Large intestine (tissue), 3 donors: ENCODE measurements around the gene SPATA45. TPM values are rescaled to one million over a fixed set of nuclear protein-coding genes. Genes with fewer than 3 reads are reported as not detected.
"Not testable (repeated sequence)": the region's sequence is repeated elsewhere in the genome, so short reads cannot be mapped to it uniquely, and the experiment has no call there.

Source experiments
- DNase-seq, 2 donors: peaks; one replicate each; pipeline versions ENCODE4 v3.0.0 to v3.0.0-alpha.2; 2013
- H3K27ac ChIP-seq: one replicate; pipeline ENCODE4 v1.5.1; 2013; ENCODE audit warnings: low read length
- H3K27me3 ChIP-seq: 2 replicates; pipeline ENCODE4 v1.6.1; 2013; ENCODE audit warnings: low read length; ENCODE audit not compliant: control insufficient read depth, insufficient read depth
- H3K36me3 ChIP-seq: 2 replicates; pipeline ENCODE4 v1.6.1; 2013; ENCODE audit warnings: low read length; ENCODE audit not compliant: control insufficient read depth, insufficient read depth
- H3K4me1 ChIP-seq: one replicate; pipeline ENCODE4 v1.6.1; 2013; ENCODE audit warnings: low read length; ENCODE audit not compliant: control insufficient read depth, insufficient read depth
- H3K4me3 ChIP-seq: one replicate; pipeline ENCODE4 v1.5.1; 2013; ENCODE audit warnings: low read length
- H3K9me3 ChIP-seq: one replicate; pipeline ENCODE4 v1.6.1; 2013; ENCODE audit warnings: mild to moderate bottlenecking, low read depth, low read length, moderate library complexity; ENCODE audit not compliant: control insufficient read depth
- WGBS: methylation state at CpG from one replicate; pipeline ENCODE4 v1.1.5; 2013; ENCODE audit warnings: low lambda C conversion rate; ENCODE audit not compliant: insufficient coverage; 5-methylcytosine and 5-hydroxymethylcytosine counted together
- polyA plus RNA-seq: library from polyadenylated mRNA; unstranded; fragments of 120-200 nt; gene quantifications from one replicate; pipeline ENCODE4 v1.2.1, GENCODE V29; 2013

The SPATA45 gene
- polyA plus RNA-seq, 1 donor, result 0.25 TPM

- peak overlapping the region; percentile 83 for H3K27ac ChIP-seq
- H3K4me3 ChIP-seq, H3K36me3 ChIP-seq, H3K9me3 ChIP-seq, H3K27me3 ChIP-seq: not testable (repeated sequence)
- peaks cover 26% of the 10 kb centered on the region for H3K4me1 ChIP-seq
- no CpG with 5 or more reads among the region's 8 CpGs for WGBS
- peak; percentile 88 to 93 for DNase-seq
Observed at GRCh38 chr1:212833211-212834207, 13.9 kb downstream of the SPATA45 start.

GRCh38 chr1:212828395-212828794 lies 19.1 kb downstream of the SPATA45 start:
- no peaks in the 10 kb centered on the region for H3K36me3 ChIP-seq
- no peak for DNase-seq
- peaks cover 29% of the 10 kb centered on the region for H3K4me1 ChIP-seq
- H3K27me3 ChIP-seq, result no peaks in the 10 kb centered on the region
- H3K9me3 ChIP-seq, result peaks cover 27% of the 10 kb centered on the region
- no peak overlapping the region for H3K4me3 ChIP-seq
- WGBS, result 75% methylated on average over 1 of the region's 2 CpGs
- peak overlapping the region; percentile 77 for H3K27ac ChIP-seq

- WGBS, result no CpG with 5 or more reads among the region's 5 CpGs
- Histone ChIP-seq H3K36me3 (no peaks in the 10 kb centered on the region), H3K27me3 (no peaks in the 10 kb centered on the region), H3K27ac (peak overlapping the region; percentile 82), H3K9me3 (peaks cover 27% of the 10 kb centered on the region), H3K4me1 (peaks cover 25% of the 10 kb centered on the region), H3K4me3 (no peak overlapping the region)
- DNase-seq, result peak; percentile 84 to 93
Observed at GRCh38 chr1:212827831-212828278, 19.6 kb downstream of the SPATA45 start.

DNA sequence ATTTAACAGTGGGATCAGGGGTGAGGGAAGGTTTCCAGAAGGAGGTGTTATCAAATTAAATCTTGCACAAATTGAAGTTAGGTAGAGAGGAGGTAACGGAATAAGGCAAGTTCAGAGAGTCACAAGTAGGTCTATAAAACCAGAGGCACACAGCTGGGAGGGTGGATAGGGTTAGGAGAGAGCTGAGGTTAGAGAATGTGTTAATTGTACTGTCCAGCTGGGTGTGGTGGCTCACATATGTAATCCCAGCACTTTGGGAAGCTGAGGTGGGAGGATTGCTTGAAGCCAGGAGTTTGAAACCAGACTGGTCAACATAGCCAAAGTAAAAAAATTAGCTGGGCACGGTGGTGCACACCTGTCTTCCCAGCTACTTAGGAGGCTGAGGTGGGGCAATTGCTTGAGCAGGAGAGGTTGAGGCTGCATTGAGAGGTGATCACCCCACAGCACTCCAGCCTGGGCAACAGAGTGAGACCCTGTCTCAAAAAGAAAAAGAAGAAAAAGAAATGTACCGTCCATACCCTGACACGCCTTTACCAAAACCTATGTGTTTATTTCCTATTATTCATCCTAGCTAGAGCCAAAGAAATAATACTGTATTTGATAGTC lies 20.2 kb downstream of the SPATA45 start:
- DNase-seq, result no peak
- Histone ChIP-seq H3K27ac (peak overlapping the region; percentile 82), H3K4me3 (no peak overlapping the region), H3K9me3 (peaks cover 27% of the 10 kb centered on the region), H3K36me3 (no peaks in the 10 kb centered on the region), H3K4me1 (peaks cover 21% of the 10 kb centered on the region), H3K27me3 (no peaks in the 10 kb centered on the region)
- WGBS, result 100% methylated on average over 1 of the region's 4 CpGs

DNA sequence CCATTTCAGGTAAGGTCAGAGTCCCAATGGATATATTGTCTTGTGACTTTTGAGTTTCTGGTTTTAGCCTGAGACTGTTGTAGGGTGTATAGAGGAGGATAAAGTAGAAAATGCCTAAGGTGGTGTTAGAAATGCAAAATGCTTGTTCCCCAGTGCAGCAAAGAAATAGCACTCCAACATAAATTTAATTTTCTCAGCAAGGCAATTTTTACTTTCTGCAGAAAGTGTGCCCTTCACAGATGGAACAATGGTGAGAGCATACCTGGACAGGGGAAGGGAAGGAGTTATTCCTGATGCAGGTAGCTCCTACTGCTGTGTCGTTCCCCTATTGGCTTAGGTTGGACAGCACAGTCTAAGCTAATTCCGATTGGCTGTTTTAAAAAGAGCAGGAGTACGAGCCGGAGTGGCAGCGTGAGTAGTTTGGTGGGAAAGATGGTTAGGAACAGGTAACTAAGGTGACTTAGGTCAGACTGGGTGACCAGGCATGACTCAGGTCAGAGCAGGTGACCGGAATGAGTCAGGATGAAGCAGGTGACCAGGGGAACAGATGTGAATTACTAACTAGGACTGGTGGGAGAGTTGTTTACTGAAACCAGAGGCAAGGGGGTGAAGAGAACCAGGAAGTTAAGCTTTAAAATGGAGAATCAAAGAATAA lies 21.5 kb downstream of the SPATA45 start:
- no peaks in the 10 kb centered on the region for H3K36me3 ChIP-seq
- H3K4me3 ChIP-seq, result no peak overlapping the region
- H3K4me1 ChIP-seq, result peaks cover 21% of the 10 kb centered on the region
- peaks cover 27% of the 10 kb centered on the region for H3K9me3 ChIP-seq
- no peaks in the 10 kb centered on the region for H3K27me3 ChIP-seq
- DNase-seq, result no peak
- WGBS, result no CpG with 5 or more reads among the region's 6 CpGs
- no peak overlapping the region for H3K27ac ChIP-seq

- Histone ChIP-seq H3K4me1 (peaks cover 27% of the 10 kb centered on the region), H3K4me3 (no peak overlapping the region), H3K27ac (no peak overlapping the region), H3K27me3 (no peaks in the 10 kb centered on the region), H3K36me3 (no peaks in the 10 kb centered on the region), H3K9me3 (peaks cover 27% of the 10 kb centered on the region)
- 86% methylated on average over 1 of the region's 16 CpGs for WGBS
- no peak for DNase-seq
Observed at GRCh38 chr1:212824201-212824600, 23.2 kb downstream of the SPATA45 start.

DNA sequence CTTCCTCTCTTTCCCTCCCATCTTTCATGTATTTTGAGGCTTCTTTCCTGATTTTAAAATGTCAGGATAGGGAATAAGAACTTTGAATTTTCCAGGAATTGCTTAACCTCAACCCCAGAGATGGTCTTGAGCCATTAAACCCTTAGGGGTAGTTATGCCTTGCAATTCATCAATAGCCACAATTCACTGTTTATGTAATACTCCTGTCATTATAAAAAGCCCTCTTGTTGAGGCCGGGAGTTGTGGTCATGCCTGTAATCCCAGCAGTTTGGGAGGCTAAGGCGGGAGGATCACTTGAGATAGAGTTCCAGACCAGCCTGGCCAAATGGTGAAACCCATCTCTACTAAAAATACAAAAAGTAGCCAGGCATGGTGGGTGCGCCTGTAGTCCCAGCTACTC lies 24.5 kb downstream of the SPATA45 start:
- no peaks in the 10 kb centered on the region for H3K27me3 ChIP-seq
- H3K4me1 ChIP-seq, result peaks cover 14% of the 10 kb centered on the region
- H3K9me3 ChIP-seq, result peaks cover 27% of the 10 kb centered on the region
- WGBS, result no CpG with 5 or more reads among the region's 3 CpGs
- DNase-seq, result no peak
- H3K36me3 ChIP-seq, result no peaks in the 10 kb centered on the region
- H3K27ac ChIP-seq, result no peak overlapping the region
- H3K4me3 ChIP-seq, result no peak overlapping the region

DNA sequence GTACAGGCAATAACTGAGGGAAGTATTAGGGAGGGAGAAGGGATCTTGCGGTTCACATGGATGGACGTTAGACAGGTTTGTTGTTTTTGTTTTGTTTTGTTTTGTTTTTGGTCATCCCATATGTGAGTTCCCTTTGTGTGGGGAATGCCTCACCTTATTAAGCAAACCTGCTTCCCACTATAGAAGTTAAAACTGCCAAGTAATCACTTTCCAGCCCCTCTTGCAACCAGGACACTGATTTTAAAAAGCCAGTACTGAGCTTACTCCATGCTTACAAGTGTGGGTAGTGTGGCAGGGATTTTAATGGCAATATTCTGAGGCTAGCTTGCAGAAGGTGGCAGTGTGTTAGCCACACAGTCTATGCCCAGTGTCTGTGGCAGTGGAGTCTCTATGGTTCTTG lies 26.5 kb downstream of the SPATA45 start:
- peaks cover 19% of the 10 kb centered on the region for H3K4me1 ChIP-seq
- H3K9me3 ChIP-seq, result peaks cover 21% of the 10 kb centered on the region
- H3K27ac ChIP-seq, result no peak overlapping the region
- H3K4me3 ChIP-seq, result no peak overlapping the region
- DNase-seq, result no peak
- H3K36me3 ChIP-seq, result no peaks in the 10 kb centered on the region
- no peaks in the 10 kb centered on the region for H3K27me3 ChIP-seq
- WGBS, result no CpG with 5 or more reads among the region's 2 CpGs

DNA sequence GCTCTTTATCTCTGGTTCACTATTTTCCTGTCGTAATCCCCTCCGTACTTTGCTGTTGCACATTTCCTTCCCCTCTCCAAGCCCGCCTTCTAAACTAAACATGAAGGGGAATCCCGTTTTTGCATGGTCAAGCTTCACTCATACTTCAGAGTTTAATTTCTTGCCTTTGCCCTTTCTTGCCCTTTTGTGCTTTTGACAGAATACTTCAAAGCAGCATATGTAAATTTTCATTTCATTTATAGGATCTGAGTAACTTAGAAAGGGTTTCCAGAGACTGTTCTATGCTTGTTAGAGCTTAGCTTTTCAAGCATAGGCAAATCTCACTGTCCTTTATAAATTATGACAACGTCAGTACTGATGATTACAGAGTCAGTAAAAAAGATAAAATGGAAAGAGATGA lies 27.7 kb downstream of the SPATA45 start:
- Histone ChIP-seq H3K4me1 (peaks cover 28% of the 10 kb centered on the region), H3K36me3 (no peaks in the 10 kb centered on the region), H3K27ac (peak overlapping the region; percentile 37), H3K27me3 (no peaks in the 10 kb centered on the region), H3K4me3 (no peak overlapping the region), H3K9me3 (peaks cover 8% of the 10 kb centered on the region)
- DNase-seq, result peak in 1 of 2 donors; percentile 46
- 20% methylated on average over 1 of the region's 5 CpGs for WGBS

DNA sequence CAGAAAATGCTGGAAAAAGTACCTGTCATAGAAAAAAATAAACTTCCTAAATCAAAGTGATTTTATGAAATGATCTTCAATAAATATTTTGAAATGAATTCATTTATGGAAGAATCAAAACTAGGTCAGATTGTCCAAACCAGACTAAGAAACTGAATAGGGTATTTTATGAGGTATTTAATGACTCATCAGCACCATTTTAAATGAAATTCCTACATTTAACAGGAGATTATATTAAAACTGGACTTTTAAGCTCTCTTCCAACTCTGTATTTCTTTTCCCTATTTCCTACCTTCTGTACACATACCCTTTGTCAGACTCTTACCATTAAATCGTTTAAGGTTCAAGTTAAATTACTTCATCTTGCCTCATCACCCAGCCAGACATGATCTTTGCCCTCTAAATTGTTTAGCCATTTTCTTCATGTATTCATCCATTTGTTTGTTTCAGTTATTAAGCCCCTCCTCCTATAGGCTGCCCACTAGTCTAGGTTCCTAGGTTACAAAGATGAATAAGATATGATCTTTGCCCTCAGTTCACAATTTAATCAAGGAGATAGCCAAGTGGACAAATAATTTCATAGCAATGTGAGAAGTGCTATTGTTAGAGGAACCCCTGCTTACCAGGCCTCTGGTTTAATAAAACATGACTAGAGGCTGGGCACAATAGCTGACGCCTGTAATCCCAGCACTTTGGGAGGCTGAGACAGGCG lies 30.7 kb downstream of the SPATA45 start:
- no peaks in the 10 kb centered on the region for H3K27me3 ChIP-seq
- DNase-seq, result peak; percentile 69 to 90
- no peak overlapping the region for H3K4me3 ChIP-seq
- H3K36me3 ChIP-seq, result no peaks in the 10 kb centered on the region
- peaks cover 32% of the 10 kb centered on the region for H3K4me1 ChIP-seq
- no peaks in the 10 kb centered on the region for H3K9me3 ChIP-seq
- 29% methylated on average over 1 of the region's 3 CpGs for WGBS
- peak overlapping the region; percentile 74 for H3K27ac ChIP-seq
